ENCODE results near the gene PCSK5. TPM values are rescaled to one million over a fixed set of nuclear protein-coding genes. Genes with fewer than 3 reads are reported as not detected.

PCSK5 gene
- total RNA-seq, 2 donors from 2014 or later, result 2.5 to 3.5 TPM

GRCh38 chr9:76357555-76357954, 467.1 kb downstream of the PCSK5 start:
- Mint-ChIP-seq H3K27me3 (ENCODE audit: insufficient read depth) (peaks cover 4% of the 10 kb centered on the region), H3K9me3 (no peaks in the 10 kb centered on the region), H3K4me1 (peaks cover 21% of the 10 kb centered on the region), H3K27ac (no peak overlapping the region), H3K36me3 (ENCODE audit: low read depth) (no peaks in the 10 kb centered on the region), H3K4me3 (no peak overlapping the region)
- no peak overlapping the region for H3K9ac ChIP-seq (ENCODE audit: extremely low read depth, low read length, poor library complexity, severe bottlenecking)
- TF ChIP-seq CTCF (conservative IDR thresholded peaks at IDR 0.05), result no peak
- H3K4me1 ChIP-seq (ENCODE audit: control insufficient read depth, insufficient read depth, low read length), result no peaks in the 10 kb centered on the region
- no peak overlapping the region for H3K27ac ChIP-seq (ENCODE audit: low read depth, low read length)
- no peaks in the 10 kb centered on the region for H3K27me3 ChIP-seq (ENCODE audit: control insufficient read depth, insufficient read depth, low read length, poor library complexity, severe bottlenecking)
- no peaks in the 10 kb centered on the region for H3K36me3 ChIP-seq (ENCODE audit: control insufficient read depth, insufficient read depth, low read length)
- 100% methylated on average over 1 of the region's 1 CpG; no CpG with 5 or more reads in 1 of the 2 experiments for WGBS, 2 experiments (ENCODE audit: insufficient coverage in 1 of 2, insufficient read length in 1 of 2)
- DNase-seq, result no peak
- H3K9me3 ChIP-seq (ENCODE audit: control insufficient read depth, low read length), result no peaks in the 10 kb centered on the region
- no peak overlapping the region for H3K4me3 ChIP-seq (ENCODE audit: low read length)

DNA sequence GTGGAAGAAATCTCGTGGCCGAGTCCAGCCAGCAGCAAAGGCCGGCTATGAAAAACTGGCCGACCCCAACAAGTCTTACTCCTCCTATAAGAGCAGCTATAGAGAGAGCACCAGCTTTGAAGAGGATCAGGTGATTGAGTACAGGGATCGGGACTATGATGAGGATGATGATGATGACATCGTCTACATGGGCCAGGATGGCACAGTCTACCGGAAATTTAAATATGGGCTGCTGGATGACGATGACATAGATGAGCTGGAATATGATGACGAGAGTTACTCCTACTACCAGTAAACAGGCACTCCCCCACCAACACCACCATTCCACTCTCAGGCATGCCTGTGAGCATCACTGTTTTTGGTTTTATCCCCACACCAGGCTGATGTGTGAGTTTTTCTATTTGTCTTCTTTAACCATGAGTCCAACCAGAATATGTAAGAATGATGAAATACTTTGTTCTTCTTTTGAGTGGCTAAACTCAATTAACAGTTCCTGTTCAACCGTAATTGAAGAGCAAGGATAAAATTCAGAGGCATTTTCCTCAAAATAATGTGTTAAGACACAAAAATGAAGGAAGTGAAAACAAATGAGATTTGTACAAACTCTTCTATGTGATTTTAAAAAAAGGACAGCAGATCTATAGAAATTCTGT, 468.3 kb downstream of the PCSK5 start:
- 96 to 100% methylated on average over 4 to 10 of the region's 10 CpGs for WGBS, 2 experiments (ENCODE audit: insufficient coverage in 1 of 2, insufficient read length in 1 of 2)
- no peaks in the 10 kb centered on the region for H3K9me3 Mint-ChIP-seq
- no peaks in the 10 kb centered on the region for H3K4me1 ChIP-seq (ENCODE audit: control insufficient read depth, insufficient read depth, low read length)
- no peak for TF ChIP-seq CTCF (conservative IDR thresholded peaks at IDR 0.05)
- no peak overlapping the region for H3K4me3 ChIP-seq (ENCODE audit: low read length)
- H3K36me3 Mint-ChIP-seq (ENCODE audit: low read depth), result no peaks in the 10 kb centered on the region
- no peak overlapping the region for H3K27ac Mint-ChIP-seq
- no peak overlapping the region for H3K4me3 Mint-ChIP-seq
- no peak overlapping the region for H3K9ac ChIP-seq (ENCODE audit: extremely low read depth, low read length, poor library complexity, severe bottlenecking)
- H3K27ac ChIP-seq (ENCODE audit: low read depth, low read length), result no peak overlapping the region
- no peaks in the 10 kb centered on the region for H3K9me3 ChIP-seq (ENCODE audit: control insufficient read depth, low read length)
- H3K36me3 ChIP-seq (ENCODE audit: control insufficient read depth, insufficient read depth, low read length), result no peaks in the 10 kb centered on the region
- DNase-seq, result no peak
- peaks cover 3% of the 10 kb centered on the region for H3K27me3 Mint-ChIP-seq (ENCODE audit: insufficient read depth)
- peaks cover 19% of the 10 kb centered on the region for H3K4me1 Mint-ChIP-seq
- H3K27me3 ChIP-seq (ENCODE audit: control insufficient read depth, insufficient read depth, low read length, poor library complexity, severe bottlenecking), result no peaks in the 10 kb centered on the region

DNA sequence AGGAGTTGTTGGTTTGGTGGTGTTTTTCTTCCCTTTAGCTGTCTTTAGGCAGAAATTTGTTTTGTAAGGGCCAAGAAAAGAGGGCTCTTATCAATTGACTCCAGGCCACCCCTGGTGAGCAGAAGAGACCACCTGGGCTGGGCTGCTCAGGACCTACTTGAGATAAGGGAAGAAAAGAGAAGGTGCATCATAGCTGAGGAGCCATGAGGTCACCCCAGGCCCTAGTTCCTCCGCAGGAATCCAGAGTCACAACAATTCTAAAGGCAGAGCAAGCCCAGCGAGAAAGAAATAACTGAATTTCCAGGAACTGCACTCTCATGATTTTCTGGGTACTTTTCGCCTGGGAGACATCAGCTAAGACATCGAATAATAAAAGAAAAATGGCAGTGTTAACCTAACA, 468.9 kb downstream of the PCSK5 start:
- 93 to 97% methylated on average over 3 to 4 of the region's 4 CpGs for WGBS, 2 experiments (ENCODE audit: insufficient coverage in 1 of 2, insufficient read length in 1 of 2)
- Histone ChIP-seq H3K4me1 (ENCODE audit: control insufficient read depth, insufficient read depth, low read length) (no peaks in the 10 kb centered on the region), H3K9ac (ENCODE audit: extremely low read depth, low read length, poor library complexity, severe bottlenecking) (no peak overlapping the region), H3K27ac (ENCODE audit: low read depth, low read length) (no peak overlapping the region), H3K27me3 (ENCODE audit: control insufficient read depth, insufficient read depth, low read length, poor library complexity, severe bottlenecking) (no peaks in the 10 kb centered on the region), H3K36me3 (ENCODE audit: control insufficient read depth, insufficient read depth, low read length) (no peaks in the 10 kb centered on the region), H3K9me3 (ENCODE audit: control insufficient read depth, low read length) (no peaks in the 10 kb centered on the region), H3K4me3 (ENCODE audit: low read length) (no peak overlapping the region)
- TF ChIP-seq CTCF (conservative IDR thresholded peaks at IDR 0.05), result no peak
- Mint-ChIP-seq H3K27ac (no peak overlapping the region), H3K36me3 (ENCODE audit: low read depth) (no peaks in the 10 kb centered on the region), H3K27me3 (ENCODE audit: insufficient read depth) (no peaks in the 10 kb centered on the region), H3K4me1 (peaks cover 17% of the 10 kb centered on the region), H3K4me3 (no peak overlapping the region), H3K9me3 (no peaks in the 10 kb centered on the region)
- DNase-seq, result no peak

Measured in endodermal cell (in vitro differentiated cells).